Measurements from ENCODE around the gene LAIR1.
A peak's percentile ranks its signal among the peaks of the same experiment; 100 is the strongest.

DNA sequence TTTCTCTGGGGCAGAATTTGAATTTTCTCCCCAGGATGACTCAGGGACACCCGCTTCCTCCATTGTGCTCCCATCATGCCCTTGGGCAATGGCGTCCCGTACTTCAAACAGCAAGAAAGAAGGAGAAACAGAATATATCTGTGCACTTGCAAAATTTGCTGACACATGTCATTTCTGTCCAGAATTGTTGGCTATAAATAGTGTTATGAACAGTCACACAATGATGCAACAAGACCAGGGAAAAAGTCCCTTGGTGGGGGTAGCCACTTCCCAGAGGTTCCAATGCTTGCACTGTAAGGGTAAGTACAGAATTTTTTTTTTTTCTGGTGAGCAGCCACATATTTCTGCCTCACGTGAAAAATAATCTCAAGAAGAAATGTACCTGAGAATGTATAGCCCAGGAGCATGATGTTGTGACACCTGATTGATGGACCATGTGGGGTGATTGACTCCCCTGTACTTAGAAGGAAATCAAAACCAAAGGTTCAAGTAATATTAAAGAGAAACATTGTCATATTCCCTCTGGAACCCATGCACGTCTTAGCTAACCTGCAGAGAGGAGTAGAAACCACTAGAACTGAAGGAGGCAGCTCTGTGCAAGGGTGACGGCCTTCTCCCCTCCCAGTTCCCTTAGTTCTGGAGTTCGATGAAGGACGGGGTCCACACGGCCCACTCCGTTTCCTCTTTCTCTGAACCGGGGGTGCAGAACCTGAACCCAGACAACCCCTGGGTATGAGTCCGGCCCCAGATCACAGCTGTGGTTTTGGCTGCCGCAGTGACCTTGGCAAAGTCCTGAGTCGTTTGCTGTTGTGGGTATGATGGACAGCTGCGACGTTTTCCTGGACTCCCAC is 9.3 kb upstream of the LAIR1 start:
- TF ChIP-seq POLR2A (IDR thresholded peaks at IDR 0.05): peak in 1 of 4 donors; percentile 45
- TF ChIP-seq, protein P1, sequence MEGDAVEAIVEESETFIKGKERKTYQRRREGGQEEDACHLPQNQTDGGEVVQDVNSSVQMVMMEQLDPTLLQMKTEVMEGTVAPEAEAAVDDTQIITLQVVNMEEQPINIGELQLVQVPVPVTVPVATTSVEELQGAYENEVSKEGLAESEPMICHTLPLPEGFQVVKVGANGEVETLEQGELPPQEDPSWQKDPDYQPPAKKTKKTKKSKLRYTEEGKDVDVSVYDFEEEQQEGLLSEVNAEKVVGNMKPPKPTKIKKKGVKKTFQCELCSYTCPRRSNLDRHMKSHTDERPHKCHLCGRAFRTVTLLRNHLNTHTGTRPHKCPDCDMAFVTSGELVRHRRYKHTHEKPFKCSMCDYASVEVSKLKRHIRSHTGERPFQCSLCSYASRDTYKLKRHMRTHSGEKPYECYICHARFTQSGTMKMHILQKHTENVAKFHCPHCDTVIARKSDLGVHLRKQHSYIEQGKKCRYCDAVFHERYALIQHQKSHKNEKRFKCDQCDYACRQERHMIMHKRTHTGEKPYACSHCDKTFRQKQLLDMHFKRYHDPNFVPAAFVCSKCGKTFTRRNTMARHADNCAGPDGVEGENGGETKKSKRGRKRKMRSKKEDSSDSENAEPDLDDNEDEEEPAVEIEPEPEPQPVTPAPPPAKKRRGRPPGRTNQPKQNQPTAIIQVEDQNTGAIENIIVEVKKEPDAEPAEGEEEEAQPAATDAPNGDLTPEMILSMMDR (IDR thresholded peaks at IDR 0.05): no peak

Data from upper lobe of left lung (tissue), 4 donors.